ENCODE data around the gene TLE4.

TLE4 gene

GRCh38 chr9:79658926-79659325, 87.2 kb downstream of the TLE4 start:
- TF ChIP-seq CTCF (IDR thresholded peaks at IDR 0.05) = no peak
- Histone ChIP-seq H3K4me1 (ENCODE audit: control insufficient read depth in 1 of 2, insufficient read depth in 1 of 2, low read depth in 1 of 2, low read length in 1 of 2) (peaks cover 0 to 3% of the 10 kb centered on the region in 2 experiments), H3K27ac (peak overlapping the region; percentile 9), H3K9me3 (no peaks in the 10 kb centered on the region), H3K36me3 (peaks cover 46% of the 10 kb centered on the region), H3K4me3 (ENCODE audit: low read depth in 1 of 2, low read length in 1 of 2) (no peak overlapping the region), H3K27me3 (no peaks in the 10 kb centered on the region)

GRCh38 chr9:79660615-79661014, 88.8 kb downstream of the TLE4 start:
- no peak overlapping the region for H3K4me3 ChIP-seq (ENCODE audit: low read depth in 1 of 2, low read length in 1 of 2)
- H3K27ac ChIP-seq = peak overlapping the region; percentile 37
- no peaks in the 10 kb centered on the region for H3K27me3 ChIP-seq
- no peaks in the 10 kb centered on the region for H3K9me3 ChIP-seq
- H3K36me3 ChIP-seq = peaks cover 45% of the 10 kb centered on the region
- no peak for TF ChIP-seq CTCF (IDR thresholded peaks at IDR 0.05)
- peaks cover 0 to 3% of the 10 kb centered on the region in 2 experiments for H3K4me1 ChIP-seq (ENCODE audit: control insufficient read depth in 1 of 2, insufficient read depth in 1 of 2, low read depth in 1 of 2, low read length in 1 of 2)

GRCh38 chr9:79661279-79661678, 89.5 kb downstream of the TLE4 start:
- Histone ChIP-seq H3K4me3 (ENCODE audit: low read depth in 1 of 2, low read length in 1 of 2) (no peak overlapping the region), H3K27me3 (no peaks in the 10 kb centered on the region), H3K9me3 (no peaks in the 10 kb centered on the region), H3K27ac (no peak overlapping the region), H3K36me3 (peaks cover 40% of the 10 kb centered on the region), H3K4me1 (ENCODE audit: control insufficient read depth in 1 of 2, insufficient read depth in 1 of 2, low read depth in 1 of 2, low read length in 1 of 2) (peaks cover 0 to 3% of the 10 kb centered on the region in 2 experiments)
- TF ChIP-seq CTCF (IDR thresholded peaks at IDR 0.05) = no peak

GRCh38 chr9:79661886-79662536, 90.2 kb downstream of the TLE4 start:
- peak overlapping the region; percentile 32 for H3K27ac ChIP-seq
- H3K9me3 ChIP-seq = no peaks in the 10 kb centered on the region
- H3K4me3 ChIP-seq (ENCODE audit: low read depth in 1 of 2, low read length in 1 of 2) = no peak overlapping the region
- TF ChIP-seq CTCF (IDR thresholded peaks at IDR 0.05) = no peak
- H3K36me3 ChIP-seq = peaks cover 43% of the 10 kb centered on the region
- H3K4me1 ChIP-seq (ENCODE audit: control insufficient read depth in 1 of 2, insufficient read depth in 1 of 2, low read depth in 1 of 2, low read length in 1 of 2) = peaks cover 3% of the 10 kb centered on the region in 2 experiments
- H3K27me3 ChIP-seq = no peaks in the 10 kb centered on the region

- H3K4me3 ChIP-seq (ENCODE audit: low read depth in 1 of 2, low read length in 1 of 2) = no peak overlapping the region
- H3K27ac ChIP-seq = peak overlapping the region; percentile 32
- no peaks in the 10 kb centered on the region for H3K27me3 ChIP-seq
- H3K36me3 ChIP-seq = peaks cover 41% of the 10 kb centered on the region
- no peak for TF ChIP-seq CTCF (IDR thresholded peaks at IDR 0.05)
- H3K9me3 ChIP-seq = no peaks in the 10 kb centered on the region
- peaks cover 3 to 4% of the 10 kb centered on the region in 2 experiments for H3K4me1 ChIP-seq (ENCODE audit: control insufficient read depth in 1 of 2, insufficient read depth in 1 of 2, low read depth in 1 of 2, low read length in 1 of 2)
Measured at GRCh38 chr9:79662537-79662956, 90.8 kb downstream of the TLE4 start.
